Amygdala (tissue), 56 donors: ENCODE data around the gene GIT1.

Source experiments
- DNase-seq, 56 donors: peaks; one replicate each; lab custom pipeline; 2025; lab: John Stamatoyannopoulos, UW

GIT1 gene

DNA sequence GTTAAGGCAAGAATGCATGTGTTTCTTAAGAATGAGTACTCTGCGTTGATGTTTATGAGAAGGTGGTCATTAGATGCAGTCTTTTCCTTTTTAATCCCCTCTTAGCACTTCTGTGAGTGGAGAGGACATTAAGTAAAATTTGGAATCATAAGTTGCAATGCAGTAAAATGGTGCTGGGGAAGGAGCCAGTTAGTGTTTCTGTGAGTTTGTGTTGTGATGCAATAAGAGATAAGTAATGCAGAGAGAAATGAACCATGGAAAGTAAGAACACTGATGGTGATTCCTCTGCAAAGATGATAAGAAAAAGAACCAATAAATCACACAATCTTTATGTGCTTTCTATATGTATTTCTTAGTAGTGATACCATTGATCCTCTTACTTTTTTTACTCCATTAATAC lies 42.6 kb downstream of the GIT1 start:
- DNase-seq, result no peak

DNA sequence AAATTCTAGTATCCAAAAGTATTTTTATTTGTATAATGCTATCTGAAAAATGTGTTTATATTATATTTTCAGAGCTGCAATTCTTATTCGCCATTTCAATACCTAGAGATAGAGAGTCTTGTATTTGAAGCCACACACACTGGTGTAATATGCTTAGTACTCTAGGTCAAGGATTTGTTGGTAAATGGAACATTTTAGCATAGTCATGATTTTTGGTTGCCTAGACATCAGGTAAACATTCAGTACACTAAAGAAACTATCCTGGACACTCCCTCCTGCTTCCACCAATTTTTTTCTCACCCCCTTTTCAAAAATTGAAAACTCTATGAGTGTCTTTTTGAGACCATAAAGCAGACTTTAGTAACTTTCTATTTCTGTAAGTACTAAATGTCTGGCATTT lies 43.4 kb downstream of the GIT1 start:
- DNase-seq, result no peak

DNA sequence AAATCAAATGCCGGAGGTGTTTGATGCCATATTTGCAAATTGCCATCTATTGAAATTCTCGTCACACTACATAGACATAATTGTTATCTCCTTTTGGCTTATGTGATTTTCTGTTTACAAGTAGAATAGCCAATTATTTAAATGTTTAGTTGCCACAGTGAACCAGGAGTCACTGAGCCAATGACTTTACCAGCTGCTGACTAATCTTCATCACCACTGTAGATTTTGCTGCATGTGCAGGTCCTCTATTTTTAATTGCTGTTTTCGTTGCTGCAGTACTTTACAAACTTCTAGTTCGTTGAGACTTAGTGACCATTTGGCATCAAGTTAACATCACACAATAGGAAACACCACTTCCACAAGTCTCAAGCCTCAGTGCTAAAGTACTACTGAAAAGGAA lies 45.4 kb downstream of the GIT1 start:
- no peak for DNase-seq

DNA sequence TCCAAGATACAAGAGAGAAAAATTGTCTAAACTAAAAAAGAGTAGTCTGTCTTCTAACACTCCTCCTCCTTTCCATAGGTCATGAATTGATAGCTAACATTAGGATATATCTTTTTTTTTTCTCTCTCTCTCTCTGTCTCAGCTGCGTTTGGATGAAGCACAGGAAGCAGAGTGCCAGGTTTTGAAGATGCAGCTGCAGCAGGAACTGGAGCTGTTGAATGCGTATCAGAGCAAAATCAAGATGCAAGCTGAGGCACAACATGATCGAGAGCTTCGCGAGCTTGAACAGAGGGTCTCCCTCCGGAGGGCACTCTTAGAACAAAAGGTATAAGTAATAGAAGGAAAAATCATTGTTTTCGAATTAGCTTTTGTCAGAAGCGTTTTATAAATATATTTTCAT lies 55.5 kb downstream of the GIT1 start:
- peak in 10 of 56 donors; percentile 2 to 33 (median 6) for DNase-seq

DNA sequence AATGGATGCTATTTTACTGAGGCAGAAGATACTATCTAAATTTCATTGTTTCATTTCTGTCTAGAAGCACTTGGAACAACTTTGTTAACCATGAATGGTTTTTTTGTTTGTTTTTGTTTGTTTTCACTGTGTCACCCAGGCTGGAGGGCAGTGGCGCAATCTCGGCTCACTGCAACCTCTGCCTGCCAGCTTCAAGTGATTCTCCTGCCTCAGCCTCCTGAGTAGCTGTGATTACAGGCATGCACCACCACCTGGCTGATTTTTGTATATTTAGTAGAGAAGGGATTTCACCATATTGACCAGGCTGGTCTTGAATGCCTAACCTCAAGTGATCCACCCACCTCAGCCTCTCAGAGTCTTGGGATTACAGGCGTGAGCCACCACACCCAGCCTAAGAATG lies 63.1 kb downstream of the GIT1 start:
- no peak for DNase-seq

DNA sequence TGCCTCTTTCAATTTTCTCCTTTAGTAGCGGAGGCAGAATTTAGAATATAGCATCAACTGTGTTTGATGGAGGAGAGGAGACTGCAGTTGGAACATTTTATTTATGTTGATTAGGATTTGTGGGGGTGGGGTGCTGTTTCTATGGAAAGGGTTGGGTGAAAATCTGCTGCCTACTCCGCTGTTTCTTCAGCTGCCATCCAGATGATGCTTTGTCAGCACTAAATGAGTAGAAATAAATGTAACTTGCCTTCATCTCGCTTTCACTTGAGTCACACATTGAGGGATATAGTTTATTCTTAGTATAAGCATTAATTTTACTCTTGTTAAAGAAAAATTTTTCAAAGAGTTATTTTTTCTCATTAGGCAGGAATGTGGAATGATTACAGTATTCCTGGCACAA lies 64.8 kb downstream of the GIT1 start:
- DNase-seq, result peak in 8 of 56 donors; percentile 2 to 25 (median 10)
